ENCODE data around the gene KNCN. TPM values are rescaled to one million over a fixed set of nuclear protein-coding genes. Genes with fewer than 3 reads are reported as not detected.

KNCN gene
- total and polyA plus RNA-seq, 10 of the 15 experiments (the other 5 are each of a cell fraction or from before 2014, with no cell fraction given), result not detected

DNA sequence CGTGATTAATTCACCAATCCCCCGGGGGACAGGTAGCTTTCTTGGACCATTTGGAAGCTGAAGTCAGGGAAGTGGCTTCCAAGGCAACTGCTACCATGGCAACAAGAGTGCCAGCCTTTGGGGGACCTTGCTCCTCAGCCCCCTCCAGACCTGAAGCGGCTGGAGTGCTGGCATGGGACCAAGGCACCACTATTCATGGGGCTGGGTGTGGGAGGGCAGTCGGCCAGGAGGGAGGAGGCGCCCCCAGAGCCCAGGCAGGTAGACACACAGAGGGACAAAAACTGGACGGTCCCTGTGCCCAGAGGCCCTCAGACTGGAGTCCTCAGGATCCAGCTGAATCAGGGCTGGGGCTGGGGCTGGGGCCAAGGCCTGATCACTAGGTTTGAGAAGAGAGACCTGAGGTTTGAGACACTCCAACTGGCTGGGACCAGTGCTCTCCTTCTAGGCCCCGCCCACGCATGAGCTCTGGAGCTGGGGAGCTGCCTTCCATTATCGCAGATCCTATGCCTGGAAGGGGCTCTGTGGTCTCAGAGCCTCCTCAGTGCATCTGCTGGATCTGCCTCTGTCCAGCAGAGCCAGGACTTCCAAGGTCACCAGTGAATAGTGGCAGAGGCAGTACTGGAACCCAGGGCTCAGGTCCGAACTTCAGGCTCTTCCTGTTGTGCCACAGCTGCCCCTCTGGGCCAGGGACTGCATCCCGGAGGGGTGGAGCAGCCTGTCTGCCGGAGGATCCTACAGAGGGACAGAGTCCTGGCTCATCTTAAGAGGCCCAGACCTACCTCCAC is 3.3 kb upstream of the KNCN start:
- no peak overlapping the region for H3K4me3 ChIP-seq
- H3K36me3 ChIP-seq (ENCODE audit: control insufficient read depth in 2 of 2, insufficient read depth in 2 of 2, low read length in 1 of 2), result peaks cover 0 to 2% of the 10 kb centered on the region in 2 experiments; a peak in 2 of 4 replicates
- intact Hi-C loops (cut with micrococcal nuclease; ENCODE audit: unreplicated experiment), result no loop called here
- no peak overlapping the region for H3K4me2 ChIP-seq (ENCODE audit: control insufficient read depth, insufficient read depth)
- no peaks in the 10 kb centered on the region for H3K4me1 ChIP-seq (ENCODE audit: control insufficient read depth, insufficient read depth, low read length)
- FAIRE-seq (no peak), ATAC-seq (no peak), DNase-seq (ENCODE audit: low read depth, low spot score) (no peak)
- SMC1A ChIA-PET (ENCODE audit: uncharacterized antibody, unreplicated experiment), result no interaction called here
- no peaks in the 10 kb centered on the region for H3K79me2 ChIP-seq (ENCODE audit: control insufficient read depth, insufficient read depth, low read length)
- BruUV-seq (replicated peaks), result no TSS peak
- H3K27ac ChIP-seq (ENCODE audit: control insufficient read depth, insufficient read depth), result no peak overlapping the region
- H2AFZ ChIP-seq (ENCODE audit: control insufficient read depth, low read depth, low read length), result no peak overlapping the region
- RAD21 ChIA-PET (ENCODE audit: unreplicated experiment), result no interaction called here
- in situ Hi-C loops (cut with MboI), result no loop called here
- POLR2A ChIA-PET, result no interaction called here
- H3K9ac ChIP-seq (ENCODE audit: control insufficient read depth, insufficient read depth, low read length), result no peak overlapping the region
- CTCF ChIA-PET, result interaction anchor here (1.1 to 1.5 kb wide), 3 partner anchors 16 to 170 kb away, joined by 3 to 4 read pairs (median 3); no protein-coding TSS in a partner anchor
- H3K27me3 ChIP-seq (replicated peaks in 1 of 2; ENCODE audit: control insufficient read depth in 2 of 2, insufficient read depth in 2 of 2, low read length in 1 of 2), result peaks cover 0 to 1% of the 10 kb centered on the region in 2 experiments; a peak in 1 of 4 replicates
- 51% methylated on average over 12 of the region's 12 CpGs for WGBS (ENCODE audit: insufficient coverage, insufficient replicate concordance, low lambda C conversion rate, missing lambda C conversion rate)
- TF ChIP-seq, protein P1, sequence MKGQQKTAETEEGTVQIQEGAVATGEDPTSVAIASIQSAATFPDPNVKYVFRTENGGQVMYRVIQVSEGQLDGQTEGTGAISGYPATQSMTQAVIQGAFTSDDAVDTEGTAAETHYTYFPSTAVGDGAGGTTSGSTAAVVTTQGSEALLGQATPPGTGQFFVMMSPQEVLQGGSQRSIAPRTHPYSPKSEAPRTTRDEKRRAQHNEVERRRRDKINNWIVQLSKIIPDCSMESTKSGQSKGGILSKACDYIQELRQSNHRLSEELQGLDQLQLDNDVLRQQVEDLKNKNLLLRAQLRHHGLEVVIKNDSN (IDR thresholded peaks at IDR 0.05; ENCODE audit: borderline replicate concordance, extremely low read length, insufficient read depth, low read depth, low read length), result no peak
- no peak for TF ChIP-seq TBL1XR1 (IDR thresholded peaks at IDR 0.05; ENCODE audit: low read depth, low read length)
- TF ChIP-seq SPI1 (IDR thresholded peaks at IDR 0.05; ENCODE audit: borderline replicate concordance, insufficient read depth, low read depth, low read length), result no peak
- TF ChIP-seq, protein P2, sequence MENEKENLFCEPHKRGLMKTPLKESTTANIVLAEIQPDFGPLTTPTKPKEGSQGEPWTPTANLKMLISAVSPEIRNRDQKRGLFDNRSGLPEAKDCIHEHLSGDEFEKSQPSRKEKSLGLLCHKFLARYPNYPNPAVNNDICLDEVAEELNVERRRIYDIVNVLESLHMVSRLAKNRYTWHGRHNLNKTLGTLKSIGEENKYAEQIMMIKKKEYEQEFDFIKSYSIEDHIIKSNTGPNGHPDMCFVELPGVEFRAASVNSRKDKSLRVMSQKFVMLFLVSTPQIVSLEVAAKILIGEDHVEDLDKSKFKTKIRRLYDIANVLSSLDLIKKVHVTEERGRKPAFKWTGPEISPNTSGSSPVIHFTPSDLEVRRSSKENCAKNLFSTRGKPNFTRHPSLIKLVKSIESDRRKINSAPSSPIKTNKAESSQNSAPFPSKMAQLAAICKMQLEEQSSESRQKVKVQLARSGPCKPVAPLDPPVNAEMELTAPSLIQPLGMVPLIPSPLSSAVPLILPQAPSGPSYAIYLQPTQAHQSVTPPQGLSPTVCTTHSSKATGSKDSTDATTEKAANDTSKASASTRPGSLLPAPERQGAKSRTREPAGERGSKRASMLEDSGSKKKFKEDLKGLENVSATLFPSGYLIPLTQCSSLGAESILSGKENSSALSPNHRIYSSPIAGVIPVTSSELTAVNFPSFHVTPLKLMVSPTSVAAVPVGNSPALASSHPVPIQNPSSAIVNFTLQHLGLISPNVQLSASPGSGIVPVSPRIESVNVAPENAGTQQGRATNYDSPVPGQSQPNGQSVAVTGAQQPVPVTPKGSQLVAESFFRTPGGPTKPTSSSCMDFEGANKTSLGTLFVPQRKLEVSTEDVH (IDR thresholded peaks at IDR 0.05; ENCODE audit: low read depth, partially characterized antibody), result no peak
- no peak for TF ChIP-seq POLR2A (IDR thresholded peaks at IDR 0.05; ENCODE audit: low read depth, low read length)
- H4K20me1 ChIP-seq (ENCODE audit: control insufficient read depth, insufficient read depth), result no peaks in the 10 kb centered on the region
- no peaks in the 10 kb centered on the region for H3K9me3 ChIP-seq (replicated peaks; ENCODE audit: control insufficient read depth, insufficient read depth, low read length)
